HG03280 (cell line): ENCODE data around the gene RABL2A.
A peak's percentile ranks its signal among the peaks of the same experiment; 100 is the strongest.
"Not testable (repeated sequence)": the region's sequence is repeated elsewhere in the genome, so short reads cannot be mapped to it uniquely, and the experiment has no call there.

Experiments used
- ATAC-seq: cut with Tn5 transposase; IDR thresholded peaks from one replicate; pipeline ENCODE4 v1.9.1; 2021; ENCODE audit warnings: mild to moderate bottlenecking, moderate library complexity; ENCODE audit not compliant: unreplicated experiment

RABL2A gene

DNA sequence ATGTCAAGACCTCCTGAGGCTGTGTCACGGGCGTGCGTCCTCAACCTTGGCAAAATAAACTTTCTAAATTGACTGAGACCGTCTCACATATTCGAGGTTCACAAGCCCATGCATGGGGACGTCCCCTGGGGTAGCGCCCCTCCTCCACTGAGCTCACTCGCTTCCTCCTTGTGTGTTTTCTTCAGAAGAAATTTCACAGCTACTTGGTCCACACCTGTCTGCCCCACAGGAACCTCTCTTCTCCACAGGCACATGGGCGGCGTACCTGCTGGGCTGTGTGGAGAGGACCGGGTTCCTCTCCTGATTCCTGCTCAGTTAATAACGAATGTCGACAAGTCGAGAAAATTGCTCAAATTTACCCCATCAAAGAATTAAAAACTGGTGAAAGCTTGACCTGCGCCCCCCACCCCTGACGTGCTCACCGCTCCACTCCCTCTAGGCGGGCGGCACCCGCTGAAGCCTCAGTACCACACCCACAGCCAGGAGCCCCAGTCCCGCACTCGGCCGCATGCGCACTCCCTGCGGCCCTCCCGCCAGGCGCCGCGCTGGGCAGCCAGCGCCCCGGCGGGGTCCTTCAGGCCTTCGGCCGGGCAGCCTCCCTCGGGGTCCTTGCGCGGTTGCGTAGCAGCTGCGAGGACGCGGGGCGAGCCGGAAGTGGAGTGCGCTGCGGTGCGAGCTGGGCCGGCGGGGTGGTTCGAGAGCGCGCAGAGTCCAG is at the start of gene RABL2A:
Gene RABL2A, plus strand, starts transcription at position 651 of the 715 bp plus-strand sequence. CDS start 1,341 bp downstream, outside the sequence.
- peak; percentile 95 for ATAC-seq

DNA sequence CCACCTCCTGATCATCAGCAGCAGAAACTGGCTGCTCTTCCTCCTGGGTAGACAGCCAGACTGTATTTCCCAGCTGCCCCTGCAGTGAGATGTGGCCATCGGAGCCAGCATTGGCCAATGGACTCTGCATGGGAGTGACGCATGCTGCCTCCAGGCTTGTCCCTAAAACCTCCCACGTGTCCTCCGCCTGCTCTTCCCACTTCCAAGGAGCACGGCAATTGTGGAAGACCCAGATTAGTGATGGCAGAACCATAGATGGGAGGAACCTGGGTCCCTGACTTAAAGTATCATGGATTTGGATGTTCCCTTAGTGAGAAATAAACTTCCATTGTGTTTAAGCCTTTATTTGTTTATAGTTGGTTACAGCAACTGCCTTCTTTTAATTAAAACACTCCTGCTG is 48.6 kb upstream of the RABL2A start:
- ATAC-seq = not testable (repeated sequence)

DNA sequence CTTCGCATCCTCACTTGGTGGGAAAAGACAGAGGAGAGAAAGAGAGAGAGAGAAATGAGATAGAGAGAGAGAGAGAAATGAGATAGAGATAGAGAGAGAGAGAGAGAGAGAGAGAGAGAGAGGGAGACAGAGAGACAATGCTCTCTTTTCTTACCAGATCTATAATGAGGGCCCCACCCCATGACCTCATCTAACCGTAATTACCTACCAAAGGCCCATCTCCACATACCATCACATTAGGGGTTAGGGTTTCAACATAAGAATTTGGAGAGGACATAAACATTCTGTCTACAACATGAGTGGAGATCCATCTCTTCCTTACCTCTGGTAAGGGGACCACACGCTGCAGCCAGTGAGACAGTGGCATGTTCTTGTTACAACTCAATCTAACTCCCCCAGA is 44.6 kb upstream of the RABL2A start:
- ATAC-seq = not testable (repeated sequence)

DNA sequence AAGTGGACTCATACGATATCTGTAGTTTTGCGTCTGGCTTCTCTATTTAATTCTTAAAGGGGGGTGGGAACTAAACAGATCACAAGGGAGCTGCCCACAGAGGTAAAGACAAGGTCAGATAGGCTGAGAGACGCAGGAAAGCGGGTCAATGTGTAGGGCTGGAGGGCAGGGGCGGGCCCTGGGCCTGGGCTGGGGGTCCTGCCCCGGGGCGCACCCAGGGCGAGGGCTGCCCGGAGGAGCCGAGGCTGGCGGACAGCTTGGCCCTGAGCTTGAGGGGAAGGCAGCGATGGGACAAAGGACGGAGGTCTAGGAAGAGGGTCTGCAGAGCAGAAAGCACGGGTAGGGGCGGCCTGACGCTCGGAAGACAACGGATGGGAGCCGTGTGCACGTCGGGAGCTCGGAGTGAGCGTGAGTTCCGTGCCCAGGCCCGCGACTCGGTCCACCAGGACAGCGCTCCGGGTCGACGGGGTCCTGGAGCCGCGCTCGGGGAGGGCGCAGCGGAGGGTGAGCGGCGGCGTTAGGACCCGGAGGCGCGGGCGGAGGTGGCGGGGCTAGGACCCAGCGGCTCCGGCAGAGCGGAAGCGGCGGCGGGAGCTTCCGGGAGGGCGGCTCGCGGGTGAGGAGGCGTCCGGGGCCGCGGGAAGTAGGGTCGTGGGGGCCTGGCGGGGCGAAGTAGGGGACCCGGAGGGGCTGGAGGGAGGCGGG is 43.4 kb upstream of the RABL2A start:
- not testable (repeated sequence) for ATAC-seq

DNA sequence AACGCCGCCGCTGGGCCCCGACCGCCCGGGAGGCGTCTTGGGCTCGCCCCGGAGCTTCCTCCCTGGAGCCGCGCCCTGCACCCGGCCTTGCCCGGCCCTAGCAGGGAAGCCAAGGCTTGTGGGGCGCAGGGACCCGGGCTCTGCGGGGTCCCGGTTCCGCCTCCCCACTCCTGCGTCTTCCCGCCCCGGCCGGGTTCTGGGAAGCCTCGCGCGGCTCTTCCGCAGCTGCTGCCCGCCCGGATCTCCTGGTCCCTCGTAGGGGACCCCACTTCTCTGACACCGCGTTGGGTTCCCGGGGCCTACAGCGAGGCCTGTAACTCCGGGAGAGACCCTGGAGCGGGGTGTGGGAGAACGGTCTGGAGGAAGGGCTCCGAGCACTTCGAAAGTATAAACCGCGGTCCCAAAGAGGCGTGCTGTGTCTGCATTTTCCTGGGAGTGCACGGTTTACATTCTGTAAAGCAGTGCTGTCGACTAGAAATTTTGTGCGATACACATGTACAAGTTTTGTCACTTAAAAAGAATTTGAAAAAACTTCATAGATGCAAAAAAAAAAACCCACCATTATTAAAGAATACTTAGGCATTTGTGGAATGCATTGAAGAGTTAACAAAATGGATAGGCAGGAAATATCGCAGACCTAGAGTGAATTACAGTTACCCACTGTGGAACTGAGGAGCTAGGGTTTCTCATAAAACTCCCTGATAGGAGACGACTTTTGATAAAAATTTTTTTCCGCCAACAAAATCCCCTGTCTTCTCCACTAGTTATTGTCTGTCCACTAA is 42.6 kb upstream of the RABL2A start:
- not testable (repeated sequence) for ATAC-seq

DNA sequence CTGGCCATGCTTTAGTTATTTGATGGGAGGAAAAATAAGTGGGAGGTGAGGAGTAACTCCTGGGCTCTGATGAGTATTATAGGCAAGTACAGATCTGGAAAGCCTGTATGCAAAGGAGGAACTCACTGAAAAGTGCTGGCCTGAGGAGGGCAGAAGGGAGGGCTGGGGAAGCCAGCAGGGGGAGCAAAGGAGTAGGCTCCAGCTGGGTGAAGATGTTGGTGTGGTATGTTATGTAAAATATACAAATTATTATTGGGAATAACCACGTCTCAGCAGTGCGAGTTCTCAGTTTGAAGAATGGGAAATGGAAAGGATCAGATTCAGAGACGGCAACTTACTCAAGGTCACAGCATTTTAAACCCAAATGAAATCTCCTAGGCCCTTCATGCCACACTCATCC is 39.9 kb upstream of the RABL2A start:
- ATAC-seq = not testable (repeated sequence)

DNA sequence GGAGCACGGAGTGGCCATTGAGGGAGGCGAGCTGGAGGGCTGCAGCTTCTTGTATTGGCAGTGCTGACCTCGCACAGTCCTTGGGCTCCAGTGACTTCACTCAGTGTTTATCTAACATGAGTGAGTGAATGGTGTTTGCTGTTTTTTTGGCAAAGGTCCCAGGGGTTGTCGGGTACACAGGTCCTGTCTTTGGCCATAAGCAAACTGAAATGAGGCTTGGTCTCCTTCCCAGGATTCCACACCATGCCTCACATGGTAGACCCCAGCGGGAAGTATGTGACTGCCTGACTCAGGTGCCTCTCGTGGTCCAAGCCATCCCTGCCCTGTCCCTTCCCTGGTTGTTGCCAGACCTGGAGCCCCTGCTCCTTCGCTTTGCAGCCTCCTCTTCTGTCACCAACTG is 37.5 kb upstream of the RABL2A start:
- not testable (repeated sequence) for ATAC-seq

DNA sequence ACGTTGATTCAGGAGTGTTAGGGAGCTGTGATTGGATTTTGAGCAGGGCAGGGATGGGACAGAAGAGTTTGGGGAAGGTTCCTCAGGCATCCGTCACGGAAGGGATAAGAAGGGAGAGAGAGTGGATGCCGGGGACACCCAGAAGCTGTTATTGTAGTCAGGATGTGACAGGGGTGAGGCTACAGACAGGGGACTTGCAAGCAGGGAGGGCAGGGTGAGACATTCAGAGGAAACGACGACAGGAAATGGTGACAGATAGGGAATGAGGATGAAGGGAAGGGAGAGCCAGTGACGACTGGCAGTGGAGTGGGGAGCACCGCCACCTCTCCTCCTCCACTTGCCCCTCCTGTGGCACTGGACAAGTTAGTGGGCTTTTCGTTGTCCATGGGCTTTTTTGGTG is 35.1 kb upstream of the RABL2A start:
- ATAC-seq = not testable (repeated sequence)

DNA sequence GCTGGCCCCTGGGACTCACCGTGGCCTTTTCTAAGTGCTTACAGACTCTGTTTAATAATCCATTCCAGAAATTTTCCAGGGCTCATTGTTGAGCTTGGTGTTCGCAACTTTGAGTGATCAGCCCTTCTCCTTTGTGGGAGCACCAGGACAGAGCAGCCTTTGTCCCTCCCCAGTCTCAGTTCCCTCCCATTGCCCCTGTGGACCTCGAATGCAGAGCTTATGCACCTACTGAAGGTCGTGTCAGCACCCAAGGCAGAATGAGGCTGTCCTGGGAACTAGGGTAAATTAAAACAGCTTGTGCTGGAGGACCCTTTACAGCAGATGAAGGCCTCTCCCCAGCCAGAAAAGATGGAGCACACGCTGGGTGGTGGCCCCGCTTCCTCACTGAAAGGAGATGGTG is 33.8 kb upstream of the RABL2A start:
- not testable (repeated sequence) for ATAC-seq

DNA sequence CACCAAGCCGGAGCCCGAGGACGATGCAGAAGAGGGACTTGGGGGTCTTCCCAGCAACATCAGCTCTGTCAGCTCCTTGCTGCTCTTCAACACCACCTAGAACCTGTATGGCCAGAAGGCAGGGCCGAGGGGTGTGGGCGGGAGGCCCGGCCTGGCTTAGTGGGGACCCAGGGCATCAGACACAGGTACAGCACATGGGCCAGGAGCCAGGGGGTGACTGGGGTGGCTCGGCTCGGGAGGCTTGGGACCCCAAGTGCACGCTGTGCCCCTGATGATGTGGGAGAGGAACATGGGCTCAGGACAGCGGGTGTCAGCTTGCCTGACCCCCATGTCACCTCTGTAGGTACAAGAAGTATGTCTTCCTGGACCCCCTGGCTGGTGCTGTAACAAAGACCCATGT is 31.3 kb upstream of the RABL2A start:
- not testable (repeated sequence) for ATAC-seq

DNA sequence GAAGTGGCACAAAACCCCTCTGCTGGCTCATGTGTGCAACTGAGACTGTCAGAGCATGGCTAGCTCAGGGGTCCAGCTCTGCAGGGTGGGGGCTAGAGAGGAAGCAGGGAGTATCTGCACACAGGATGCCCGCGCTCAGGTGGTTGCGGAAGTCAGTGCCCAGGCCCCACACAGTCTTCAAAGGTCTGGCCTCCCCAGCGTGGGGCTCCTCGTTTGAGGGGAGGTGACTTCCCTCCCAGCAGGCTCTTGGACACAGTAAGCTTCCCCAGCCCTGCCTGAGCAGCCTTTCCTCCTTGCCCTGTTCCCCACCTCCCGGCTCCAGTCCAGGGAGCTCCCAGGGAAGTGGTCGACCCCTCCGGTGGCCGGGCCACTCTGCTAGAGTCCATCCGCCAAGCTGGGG is 29.9 kb upstream of the RABL2A start:
- ATAC-seq = not testable (repeated sequence)

DNA sequence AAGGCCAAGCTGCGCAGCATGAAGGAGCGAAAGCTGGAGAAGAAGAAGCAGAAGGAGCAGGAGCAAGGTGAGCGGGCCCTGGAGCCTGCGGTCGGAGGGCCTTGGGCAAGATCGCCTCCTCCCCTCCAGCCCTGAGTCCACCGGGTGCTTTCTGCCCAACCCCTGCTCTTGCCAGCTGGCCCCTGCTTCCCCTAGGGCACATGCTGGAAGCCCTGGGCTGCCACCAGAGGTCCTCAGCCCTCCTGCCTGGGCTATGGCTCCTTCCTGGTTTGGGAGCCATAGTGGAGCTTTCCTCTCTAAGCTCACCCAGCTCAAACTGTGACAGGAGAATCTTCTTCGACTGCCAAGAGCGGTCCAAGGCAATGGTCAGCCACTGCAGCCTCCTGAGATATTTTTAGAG is 29.5 kb upstream of the RABL2A start:
- ATAC-seq = not testable (repeated sequence)

DNA sequence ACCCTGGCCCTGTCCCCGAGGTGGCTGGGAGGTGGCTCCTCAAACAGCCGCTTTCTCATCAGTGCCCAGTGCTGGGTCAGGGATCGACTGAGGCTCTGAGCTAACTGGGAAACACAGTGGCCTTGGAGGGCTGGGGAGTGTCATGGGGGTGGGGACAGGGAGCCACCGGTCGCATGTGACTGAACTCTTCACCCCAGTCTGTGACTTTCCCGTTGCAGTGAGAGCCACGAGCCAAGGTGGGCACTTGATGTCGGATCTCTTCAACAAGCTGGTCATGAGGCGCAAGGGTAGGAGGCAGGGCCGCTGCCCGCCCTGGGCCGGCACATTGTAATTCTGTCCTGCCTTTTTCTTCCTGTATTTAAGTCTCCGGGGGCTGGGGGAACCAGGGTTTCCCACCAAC is 28.9 kb upstream of the RABL2A start:
- not testable (repeated sequence) for ATAC-seq

DNA sequence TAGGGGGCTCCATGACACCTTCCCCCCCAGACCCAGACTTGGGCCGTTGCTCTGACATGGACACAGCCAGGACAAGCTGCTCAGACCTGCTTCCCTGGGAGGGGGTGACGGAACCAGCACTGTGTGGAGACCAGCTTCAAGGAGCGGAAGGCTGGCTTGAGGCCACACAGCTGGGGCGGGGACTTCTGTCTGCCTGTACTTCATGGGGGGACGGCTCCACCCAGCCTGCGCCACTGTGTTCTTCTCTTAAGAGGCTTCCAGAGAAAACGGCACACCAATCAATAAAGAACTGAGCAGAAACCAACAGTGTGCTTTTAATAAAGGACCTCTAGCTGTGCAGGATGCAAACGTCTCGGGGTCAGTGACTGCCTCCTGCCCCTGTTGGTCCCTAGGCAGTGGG is 28.3 kb upstream of the RABL2A start:
- not testable (repeated sequence) for ATAC-seq

DNA sequence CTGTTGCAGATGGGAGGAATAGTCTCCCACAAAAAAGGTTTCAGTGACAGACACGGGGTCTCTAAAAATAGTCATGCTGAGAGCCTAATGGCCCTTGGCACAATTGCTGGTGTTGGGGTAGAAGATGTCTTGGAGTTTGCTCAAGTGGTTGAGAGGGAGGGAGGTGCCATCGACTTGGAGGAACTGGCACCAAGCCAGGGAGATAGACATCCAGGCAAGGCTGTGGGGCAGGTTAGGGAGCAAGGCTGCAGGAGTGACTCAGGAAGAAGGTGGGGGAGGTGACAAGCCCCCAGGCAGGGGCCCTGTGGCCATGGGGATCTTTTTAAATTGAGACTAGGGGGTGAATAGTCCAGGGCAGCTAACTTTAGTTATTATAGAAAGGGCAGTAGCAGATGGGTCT is 27.9 kb upstream of the RABL2A start:
- not testable (repeated sequence) for ATAC-seq

DNA sequence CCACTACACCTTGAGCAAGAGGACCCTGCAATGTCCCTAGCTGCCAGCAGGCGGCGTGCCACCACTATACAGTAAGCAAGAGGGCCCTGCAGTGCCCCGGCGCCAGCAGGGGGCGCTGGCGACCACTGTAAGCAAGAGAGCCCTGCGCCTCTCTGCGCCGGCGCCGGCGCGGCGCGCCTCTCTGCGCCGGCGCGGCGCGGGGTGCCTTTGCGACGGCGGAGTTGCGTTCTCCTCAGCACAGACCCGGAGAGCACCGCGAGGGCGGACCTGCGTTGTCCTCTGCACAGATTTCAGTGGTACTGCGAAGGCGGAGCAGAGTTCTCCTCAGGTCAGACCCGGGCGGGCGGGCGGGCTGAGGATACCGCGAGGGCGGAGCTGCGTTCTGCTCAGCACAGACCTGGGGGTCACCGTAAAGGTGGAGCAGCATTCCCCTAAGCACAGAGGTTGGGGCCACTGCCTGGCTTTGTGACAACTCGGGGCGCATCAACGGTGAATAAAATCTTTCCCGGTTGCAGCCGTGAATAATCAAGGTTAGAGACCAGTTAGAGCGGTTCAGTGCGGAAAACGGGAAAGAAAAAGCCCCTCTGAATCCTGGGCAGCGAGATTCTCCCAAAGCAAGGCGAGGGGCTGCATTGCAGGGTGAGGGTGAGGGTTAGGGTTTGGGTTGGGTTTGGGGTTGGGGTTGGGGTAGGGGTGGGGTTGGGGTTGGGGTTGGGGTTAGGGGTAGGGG is 24.9 kb upstream of the RABL2A start:
- ATAC-seq = not testable (repeated sequence)

DNA sequence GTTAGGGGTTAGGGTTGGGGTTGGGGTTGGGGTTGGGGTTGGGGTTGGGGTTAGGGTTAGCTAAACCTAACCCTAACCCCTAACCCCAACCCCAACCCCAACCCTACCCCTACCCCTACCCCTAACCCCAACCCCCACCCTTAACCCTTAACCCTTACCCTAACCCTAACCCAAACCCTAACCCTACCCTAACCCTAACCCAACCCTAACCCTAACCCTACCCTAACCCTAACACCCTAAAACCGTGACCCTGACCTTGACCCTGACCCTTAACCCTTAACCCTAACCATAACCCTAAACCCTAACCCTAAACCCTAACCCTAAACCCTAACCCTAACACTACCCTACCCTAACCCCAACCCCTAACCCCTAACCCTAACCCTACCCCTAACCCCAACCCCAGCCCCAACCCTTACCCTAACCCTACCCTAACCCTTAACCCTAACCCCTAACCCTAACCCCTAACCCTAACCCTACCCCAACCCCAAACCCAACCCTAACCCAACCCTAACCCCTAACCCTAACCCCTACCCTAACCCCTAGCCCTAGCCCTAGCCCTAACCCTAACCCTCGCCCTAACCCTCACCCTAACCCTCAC is 24.1 kb upstream of the RABL2A start:
- ATAC-seq = no peak

DNA sequence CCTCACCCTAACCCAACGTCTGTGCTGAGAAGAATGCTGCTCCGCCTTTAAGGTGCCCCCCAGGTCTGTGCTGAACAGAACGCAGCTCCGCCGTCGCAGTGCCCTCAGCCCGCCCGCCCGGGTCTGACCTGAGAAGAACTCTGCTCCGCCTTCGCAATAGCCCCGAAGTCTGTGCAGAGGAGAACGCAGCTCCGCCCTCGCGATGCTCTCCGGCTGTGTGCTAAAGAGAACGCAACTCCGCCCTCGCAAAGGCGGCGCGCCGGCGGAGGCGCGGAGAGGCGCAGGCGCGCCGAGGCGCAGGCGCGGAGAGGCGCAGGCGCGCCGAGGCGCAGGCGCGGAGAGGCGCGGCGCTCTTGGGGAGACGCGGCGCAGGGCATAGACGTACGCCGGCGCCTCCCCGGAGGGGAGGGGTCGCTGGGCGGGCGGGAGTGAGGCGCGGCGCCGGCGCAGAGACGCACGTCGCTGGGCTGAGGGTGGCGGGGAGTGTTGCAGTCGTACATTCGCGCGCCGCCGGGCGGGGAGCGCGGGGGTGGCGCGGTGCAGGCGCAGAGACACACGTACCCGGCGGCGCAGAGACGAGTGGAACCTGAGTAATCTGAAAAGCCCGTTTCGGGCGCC is 23.5 kb upstream of the RABL2A start:
- ATAC-seq = peak; percentile 79

DNA sequence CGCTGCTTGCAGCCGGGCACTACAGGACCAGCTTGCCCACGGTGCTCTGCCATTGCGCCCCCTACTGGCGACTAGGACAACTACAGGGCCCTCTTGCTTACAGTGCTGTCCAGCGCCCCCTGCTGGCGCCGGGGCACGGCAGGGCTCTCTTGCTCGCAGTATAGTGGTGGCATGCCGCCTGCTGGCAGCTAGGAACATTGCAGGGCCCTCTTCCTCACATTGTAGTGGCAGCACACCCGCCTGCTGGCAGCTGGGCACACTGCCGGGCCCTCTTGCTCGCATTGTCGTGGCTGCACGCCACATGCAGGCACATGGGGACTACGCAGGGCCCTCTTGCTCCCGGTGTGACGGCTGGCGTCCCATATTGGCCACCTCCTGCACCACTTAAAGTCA is 23.0 kb upstream of the RABL2A start:
- not testable (repeated sequence) for ATAC-seq

DNA sequence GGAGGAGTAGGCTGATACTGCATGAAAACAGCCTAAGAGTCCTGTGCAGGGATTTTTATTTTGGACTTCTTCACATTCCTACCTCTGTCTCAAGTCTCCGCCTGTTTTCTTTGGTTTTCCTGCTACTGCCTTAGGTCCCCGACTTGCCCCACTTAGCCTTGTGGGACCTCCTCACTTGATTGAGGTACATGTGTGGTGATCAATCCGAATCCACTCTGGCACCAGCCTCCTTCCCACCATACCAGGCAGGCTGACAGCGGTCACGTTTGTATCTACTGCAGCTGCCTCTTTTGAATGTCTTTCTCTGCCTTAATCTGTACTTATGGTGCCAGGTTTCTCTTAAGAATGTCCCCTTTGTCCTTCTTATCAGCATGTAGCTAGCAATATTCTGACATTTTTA is 22.4 kb upstream of the RABL2A start:
- ATAC-seq = not testable (repeated sequence)
